HG02973 (cell line): ENCODE data around the gene MRPL24.
"Not testable (repeated sequence)": the region's sequence is repeated elsewhere in the genome, so short reads cannot be mapped to it uniquely, and the experiment has no call there.

Experiments
- ATAC-seq: cut with Tn5 transposase; IDR thresholded peaks from one replicate; pipeline ENCODE4 v1.9.1; 2021; ENCODE audit warnings: moderate library complexity; ENCODE audit not compliant: unreplicated experiment

Gene MRPL24

DNA sequence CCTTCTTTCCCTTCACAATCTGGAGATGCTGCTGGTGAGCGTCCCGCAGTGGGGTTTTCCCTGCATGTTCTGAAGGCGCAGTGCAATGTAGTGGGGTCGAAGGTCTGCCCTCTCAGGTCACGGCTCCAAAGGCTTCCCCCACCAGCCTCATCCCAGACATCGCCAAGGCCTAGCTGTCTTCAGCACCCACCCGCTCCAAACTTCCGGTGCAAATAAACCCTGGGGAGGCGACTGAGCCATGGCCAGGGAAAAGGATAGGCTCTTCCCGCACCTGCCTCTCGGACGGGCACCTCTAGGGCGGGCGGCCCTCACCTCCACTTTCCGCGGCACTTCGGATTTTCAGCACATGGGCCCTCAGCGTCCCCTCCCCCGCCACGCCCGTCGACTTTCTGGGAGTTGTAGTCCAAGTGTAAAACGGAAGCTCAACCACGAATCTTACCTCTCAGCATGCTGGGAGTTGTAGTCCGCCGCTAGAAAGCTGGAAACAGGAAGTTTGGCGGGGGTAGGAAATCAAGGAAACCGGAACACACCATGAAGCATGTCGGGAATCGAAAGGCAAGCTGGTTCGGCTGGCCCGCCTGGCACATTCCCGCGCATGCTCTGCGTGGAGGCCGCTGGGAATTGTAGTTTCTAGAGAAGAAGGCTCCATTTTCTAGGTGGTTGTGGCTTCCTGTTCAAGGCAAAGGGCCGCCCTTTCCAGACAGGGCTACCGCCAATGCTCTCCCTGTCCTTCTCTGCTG is at the start of gene MRPL24:
Gene MRPL24, minus strand, starts transcription at position 348 of the 740 bp plus-strand sequence. CDS start 2,384 bp downstream, outside the sequence.
- ATAC-seq = peak; percentile 65

DNA sequence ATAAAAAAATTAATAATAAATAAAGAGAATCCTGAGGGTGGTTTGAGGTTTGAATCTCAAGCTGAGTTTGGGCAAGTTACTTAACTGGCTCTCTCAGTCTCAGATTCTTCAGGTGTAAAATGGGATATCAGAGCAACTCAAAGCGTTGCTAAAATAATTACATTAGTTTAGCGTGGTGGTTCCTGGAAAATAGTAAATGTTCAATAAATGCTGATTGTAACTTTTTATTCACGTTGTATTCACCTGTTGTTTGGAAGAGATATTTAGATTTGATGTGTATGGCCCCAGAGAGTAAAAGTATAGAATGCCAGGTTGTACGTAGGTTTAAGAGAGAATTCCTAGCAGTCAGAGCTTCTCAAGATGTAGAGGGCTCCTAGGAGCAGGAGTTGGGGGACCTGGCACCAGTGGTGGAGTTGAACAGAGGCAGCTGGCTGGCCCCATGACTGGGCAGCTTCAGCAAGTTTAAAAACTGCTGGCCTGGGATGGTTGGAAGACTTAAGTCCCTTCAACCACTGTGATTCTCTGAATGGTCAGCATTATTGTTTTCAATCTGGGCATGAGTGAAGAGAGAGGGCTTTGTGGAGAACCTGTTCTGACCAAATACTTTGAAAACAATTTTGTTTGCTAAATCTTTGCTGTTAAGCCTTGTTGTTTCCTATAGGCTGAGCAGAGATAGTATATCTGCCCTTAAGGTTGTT is 48.9 kb upstream of the MRPL24 start:
- no peak for ATAC-seq

DNA sequence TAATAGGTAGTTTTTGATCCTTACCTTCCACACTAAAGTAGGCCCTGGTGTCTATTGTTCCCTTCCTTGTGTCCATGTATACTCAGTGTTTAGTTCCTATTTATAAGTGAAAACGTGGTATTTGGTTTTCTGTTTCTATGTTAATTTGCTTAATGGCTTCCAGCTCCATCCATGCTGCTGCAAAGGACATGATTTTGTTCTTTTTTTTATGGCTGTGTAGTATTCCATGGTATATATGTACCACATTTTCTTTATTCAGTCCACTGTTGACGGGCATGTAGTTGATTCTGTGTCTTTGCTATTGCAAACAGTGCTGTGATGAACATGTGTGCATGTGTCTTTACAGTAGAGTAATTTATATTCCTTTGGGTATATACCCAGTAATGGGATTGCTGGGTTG is 47.2 kb upstream of the MRPL24 start:
- ATAC-seq = no peak

DNA sequence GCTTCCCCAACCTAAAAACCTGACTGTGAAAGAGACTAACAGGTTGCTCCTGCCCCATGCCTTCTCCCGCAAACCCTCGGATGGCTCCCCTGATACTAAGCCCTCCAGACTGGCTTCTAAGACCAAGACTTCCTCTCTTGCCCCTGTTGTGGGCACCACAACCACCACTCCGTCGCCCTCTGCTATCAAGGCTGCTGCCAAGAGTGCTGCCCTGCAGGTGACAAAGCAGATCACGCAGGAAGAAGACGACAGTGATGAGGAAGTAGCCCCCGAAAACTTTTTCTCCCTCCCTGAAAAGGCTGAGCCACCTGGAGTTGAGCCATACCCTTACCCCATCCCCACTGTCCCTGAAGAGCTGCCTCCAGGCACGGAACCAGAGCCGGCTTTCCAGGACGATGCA is 45.8 kb upstream of the MRPL24 start:
- ATAC-seq = no peak

DNA sequence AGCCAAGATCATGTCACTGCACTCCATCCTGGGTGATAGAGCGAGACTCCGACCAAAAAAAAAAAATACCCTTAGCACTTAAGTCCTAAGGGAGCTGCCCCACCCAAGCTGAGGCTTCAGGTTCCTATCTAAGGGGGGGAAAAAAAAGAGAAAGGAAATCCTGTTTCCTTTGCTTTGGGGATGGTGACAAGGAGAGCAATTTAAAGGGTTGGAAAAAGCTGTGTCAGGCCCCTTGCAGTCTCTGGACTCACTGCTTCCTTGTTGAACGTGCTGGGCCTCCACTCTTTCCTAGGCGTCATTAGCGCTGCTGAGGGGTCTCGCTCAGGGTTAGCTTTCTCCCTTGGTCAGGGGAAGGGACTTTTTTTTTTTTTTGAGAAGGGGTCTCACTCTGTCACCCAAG is 44.6 kb upstream of the MRPL24 start:
- ATAC-seq = no peak

DNA sequence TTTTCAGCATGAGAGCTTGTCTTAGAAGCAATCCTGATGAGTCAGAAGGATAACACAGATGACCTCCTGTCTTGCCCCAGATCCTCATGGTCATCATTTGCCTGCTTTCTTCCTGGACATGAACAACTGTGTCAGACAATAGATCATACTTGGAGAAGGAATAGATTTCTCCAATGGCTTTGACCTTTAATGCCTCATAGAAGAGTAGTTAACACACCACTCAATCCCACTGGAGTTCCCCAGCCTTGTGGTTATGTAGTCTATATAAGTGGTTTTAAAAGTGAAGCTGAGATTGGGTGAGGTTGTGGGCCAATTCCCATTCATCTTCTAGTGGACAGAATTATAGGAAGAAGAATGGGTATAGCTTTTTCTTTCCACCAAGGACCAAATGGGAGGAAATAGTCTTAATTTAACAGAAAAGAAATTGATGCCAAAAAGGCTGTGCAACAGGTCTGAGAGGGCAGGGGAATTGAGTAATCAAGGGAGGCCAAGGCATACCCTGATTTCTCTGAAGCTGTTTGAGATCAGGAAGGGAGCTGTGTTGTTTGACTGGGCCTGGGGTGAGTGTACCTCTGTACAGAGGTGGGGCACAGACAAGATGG is 40.8 kb upstream of the MRPL24 start:
- no peak for ATAC-seq

DNA sequence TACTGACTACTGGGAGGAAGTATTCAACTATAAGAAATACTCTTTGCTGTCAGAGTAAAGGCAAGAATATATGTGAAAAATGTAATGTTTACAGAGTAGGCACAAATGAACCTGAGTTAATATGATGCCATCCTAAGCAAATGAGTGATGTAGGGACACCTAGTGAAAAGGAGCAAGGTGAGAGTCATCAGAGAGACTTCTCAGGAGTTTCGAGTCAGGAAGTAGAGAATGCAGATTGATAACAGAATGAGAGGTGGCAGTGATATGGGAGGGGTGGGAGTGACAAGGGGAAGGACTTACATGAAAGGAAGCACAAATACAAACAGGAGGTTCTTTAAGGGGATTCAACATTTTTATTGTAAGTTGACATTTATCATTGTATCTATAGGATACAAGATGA is 36.7 kb upstream of the MRPL24 start:
- ATAC-seq = no peak

DNA sequence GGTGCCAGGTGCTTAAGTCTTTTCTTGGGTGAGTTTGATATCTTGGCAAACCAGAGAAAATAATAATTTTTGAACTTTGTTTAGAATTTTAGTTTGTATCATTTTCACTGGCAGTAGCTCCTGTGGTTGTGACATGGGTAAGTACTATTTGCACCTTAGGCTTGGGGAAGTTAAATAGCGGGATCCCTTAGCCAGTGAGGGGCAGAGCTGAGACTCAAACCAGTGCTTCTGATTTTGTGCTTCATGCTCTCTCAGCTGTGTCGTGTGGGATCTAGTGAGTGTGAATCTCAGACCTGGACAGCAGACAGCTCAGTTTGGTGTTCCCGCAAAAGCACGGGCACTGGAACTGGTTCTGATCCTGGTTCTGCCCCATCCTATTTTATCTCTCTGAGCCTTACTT is 36.1 kb upstream of the MRPL24 start:
- ATAC-seq = no peak

DNA sequence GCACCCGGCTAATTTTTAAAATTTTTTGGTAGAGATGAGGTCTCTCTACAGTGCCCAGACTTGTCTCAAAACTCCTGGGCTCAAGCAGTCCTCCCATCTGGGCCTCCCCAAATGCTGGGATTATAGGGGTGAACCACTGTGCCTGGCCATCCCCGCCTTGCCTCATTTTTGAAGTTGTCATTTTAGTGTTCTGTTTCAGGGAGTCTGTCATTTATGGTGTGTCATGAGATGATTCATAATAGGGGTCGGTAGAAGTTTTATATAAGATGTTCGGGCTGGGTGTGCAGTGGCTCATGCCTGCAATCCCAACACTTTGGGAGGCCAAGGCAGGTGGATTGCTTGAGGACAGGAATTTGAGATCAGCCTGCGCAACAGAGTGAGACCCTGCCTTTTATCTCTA is 34.9 kb upstream of the MRPL24 start:
- no peak for ATAC-seq

DNA sequence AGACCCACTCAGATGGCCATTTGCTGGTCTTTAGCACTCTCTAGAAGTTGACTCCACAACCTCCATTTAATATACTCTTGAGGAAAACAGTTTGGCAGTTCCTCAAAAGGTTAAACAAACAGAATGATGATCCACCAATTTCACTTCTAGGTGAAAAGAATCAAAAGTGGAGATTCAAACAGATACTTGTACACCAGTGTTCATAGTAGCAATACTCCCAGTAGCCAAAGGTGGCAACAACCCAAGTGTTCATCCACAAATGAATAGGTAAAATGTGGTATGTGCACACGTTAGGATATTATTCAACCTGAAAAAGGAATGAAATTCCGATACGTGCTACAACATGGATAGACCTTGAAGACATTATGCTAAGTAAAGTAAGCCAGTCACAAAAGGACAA is 32.7 kb upstream of the MRPL24 start:
- no peak for ATAC-seq

DNA sequence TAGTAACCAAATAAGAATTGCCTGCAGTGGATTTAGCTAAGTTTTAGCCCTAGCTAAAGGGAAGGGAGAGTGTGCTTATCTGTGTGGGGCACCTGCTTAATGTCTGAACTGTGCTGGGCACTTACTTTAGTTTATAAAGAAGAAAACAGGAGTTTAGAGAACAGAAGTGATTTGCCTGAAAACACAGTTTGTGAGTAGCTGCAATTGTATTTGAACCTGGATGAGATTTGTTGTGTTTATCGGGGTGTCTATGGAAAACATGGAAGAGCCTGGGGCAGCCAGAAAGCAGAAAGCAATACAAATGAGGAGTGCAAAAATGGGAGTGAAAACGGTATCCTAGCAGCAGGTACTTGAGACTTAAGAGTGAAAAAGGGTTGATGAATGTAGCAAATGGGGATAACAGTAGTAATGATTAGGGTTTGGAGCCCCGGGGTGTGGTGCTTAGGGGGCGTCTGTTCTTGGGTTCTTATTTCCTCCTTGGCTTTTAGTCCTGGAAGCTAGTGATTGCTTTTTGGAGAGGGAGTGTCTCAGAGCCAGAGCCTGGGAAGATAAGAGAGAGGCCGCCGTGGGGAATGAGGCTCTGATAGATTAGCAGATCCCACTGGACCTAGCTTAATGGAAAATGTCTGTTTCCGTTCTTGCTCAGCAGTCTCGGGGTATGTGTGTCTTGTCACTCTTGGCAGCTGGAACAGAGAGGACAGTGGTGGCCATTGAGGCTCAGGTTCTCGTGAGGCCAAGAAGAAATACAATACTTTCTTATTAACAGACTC is 32.0 kb upstream of the MRPL24 start:
- no peak for ATAC-seq

DNA sequence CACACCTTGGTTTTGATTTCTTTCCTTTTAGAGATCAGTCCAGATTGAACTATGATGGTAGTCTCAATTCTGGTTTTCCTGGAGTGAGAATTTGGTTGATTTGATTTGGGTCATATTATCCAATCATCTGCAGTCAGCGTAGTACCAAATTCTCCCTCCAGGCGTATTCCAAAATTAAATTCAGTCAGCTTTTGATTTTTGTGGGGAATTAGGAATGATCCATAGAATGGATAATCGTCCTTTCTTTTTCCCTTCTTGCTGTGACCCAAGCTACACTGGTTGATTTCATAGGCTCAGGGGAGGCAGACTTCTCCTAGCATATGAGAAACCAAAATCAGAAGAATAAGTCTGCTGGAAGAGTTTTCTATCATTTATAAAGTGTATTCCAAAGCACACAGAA is 31.3 kb upstream of the MRPL24 start:
- ATAC-seq = no peak

DNA sequence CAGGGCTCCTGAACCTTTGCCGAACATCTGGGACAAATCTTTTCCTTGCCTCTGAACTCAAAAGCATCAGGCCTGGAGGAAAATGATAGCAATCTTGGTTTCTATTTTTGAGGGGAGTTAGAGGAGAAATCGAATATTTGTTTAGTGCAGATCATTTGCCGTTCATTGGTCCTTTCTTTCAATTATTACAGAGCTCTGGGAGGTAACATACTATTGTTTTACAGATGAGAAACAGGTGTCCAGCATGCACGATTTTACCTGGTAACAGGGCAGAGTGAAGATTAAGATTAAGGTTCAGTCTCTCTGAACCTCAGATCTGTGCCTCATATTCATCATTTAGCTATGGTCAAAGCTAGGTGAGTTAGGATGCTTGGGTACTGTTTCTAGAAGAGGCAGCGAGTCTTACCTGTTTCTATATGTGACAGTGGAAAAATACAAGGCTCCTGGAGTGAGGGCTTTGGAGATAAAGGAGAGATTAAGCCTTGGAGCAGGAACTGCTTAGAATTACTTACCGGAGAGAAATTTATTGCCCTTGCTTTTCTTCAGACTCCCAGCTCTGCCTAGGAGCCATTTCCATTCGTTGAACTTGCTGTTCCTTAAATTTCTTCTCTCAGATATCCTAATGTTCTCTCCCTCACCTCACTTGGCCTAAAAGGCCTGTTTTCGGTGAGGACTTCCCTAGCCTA is 27.9 kb upstream of the MRPL24 start:
- ATAC-seq = no peak

DNA sequence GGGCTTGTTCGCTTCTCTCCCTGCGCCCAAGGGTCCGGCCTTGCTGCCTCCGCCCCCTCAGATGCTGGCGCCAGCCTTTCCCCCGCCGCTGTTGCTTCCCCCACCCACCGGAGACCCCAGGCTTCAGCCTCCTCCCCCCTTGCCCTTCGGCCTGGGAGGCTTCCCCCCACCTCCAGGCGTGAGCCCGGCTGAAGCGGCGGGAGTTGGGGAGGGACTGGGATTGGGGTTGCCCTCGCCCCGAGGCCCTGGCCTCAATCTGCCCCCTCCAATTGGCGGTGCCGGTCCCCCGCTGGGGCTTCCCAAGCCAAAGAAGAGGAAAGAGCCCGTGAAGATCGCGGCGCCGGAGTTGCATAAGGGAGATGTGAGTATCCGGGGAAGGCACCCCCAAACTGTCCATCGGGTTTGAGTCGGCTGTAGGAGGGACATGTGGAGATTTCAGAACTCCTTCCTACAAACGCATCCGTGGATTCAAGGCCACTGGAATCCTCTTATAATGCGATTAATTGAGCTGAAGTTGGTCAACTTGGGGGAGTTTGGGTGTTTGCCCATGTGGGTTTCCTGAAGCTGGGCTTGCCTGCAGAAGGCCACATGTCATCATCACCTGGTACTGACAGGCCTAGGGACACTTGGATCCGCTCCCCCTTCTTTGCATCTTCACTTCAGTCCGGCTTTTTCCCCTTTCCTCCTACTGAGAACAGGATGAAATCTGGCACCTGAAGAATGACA is 27.2 kb upstream of the MRPL24 start:
- no peak for ATAC-seq

DNA sequence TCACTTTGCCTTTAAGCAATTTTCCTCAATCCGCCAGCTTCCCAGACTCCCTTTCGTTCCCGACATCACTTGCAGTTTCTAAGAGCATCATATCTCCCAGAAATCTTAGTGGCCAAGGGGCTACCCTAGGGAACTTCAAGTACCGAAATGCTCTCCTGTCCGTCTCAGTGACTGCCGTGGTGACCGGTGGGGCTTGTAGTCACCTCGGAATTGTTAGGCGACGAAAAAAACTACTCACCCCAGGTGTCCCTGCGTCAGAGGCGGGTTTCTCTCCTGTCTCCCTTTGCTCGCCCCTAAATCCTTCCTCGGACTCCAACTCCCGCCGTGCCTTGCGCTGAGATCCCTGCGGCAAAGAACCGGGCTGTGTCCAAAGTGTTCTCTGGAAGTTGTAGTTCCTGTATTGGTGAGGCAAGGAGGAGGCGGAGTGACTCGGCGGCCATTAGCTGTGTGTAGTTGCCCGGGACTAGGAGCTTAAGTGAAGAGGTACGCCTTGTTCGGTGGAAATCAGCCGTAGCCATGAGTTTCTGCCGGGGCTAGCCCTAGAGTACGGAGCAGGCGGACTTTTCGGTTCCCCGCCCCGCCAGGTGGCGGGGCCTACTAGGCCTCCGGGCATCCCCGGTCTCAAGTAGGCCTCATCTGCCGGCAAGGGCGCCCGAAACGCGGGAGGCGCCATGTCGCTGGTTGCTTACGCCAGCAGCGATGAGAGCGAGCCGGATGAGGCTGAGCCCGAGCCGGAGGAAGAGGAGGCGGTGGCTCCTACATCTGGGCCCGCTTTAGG is 26.4 kb upstream of the MRPL24 start, which contains the start of gene PRCC:
Gene PRCC, plus strand, starts transcription at position 435 of the 778 bp plus-strand sequence. Its CDS starts 237 bp downstream, at position 672.
- ATAC-seq = peak; percentile 89

DNA sequence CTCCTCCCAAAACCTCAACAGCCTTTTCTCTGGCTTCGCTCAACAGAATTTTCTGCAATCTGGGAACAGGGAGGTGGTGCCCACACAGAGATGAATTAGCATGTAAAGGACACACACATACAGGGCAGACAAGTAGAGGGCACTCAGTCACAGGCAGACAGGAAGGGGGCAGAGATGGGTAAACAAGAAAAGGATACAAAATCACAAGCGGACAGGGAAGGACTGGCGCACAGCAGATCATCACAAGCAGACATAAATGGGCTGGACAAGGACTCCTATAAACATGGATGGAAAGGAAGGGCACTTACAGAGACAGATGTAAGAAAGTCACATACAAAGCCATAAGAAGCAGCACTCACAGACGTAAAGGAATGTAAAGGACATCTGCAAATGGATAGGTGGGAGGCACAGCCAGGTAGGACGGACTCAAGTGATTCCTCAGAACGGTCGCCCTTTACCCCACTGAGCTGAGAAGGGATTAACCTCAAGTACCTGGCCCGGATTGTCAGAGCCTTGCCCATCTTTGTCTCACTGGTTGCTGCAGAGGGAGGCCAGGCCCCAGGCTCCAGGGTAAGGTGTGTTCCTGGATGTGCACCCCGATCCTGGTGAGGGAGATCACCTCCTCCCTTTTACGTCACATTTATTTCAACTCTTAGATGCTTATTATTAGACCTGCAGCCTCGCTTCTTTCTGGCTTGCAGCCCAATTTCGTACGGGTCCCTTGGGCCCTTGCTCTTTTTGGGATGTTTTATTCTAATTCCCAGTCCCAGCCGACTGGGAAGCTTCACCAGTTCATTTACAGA is 25.6 kb upstream of the MRPL24 start:
- ATAC-seq = peak; percentile 9

DNA sequence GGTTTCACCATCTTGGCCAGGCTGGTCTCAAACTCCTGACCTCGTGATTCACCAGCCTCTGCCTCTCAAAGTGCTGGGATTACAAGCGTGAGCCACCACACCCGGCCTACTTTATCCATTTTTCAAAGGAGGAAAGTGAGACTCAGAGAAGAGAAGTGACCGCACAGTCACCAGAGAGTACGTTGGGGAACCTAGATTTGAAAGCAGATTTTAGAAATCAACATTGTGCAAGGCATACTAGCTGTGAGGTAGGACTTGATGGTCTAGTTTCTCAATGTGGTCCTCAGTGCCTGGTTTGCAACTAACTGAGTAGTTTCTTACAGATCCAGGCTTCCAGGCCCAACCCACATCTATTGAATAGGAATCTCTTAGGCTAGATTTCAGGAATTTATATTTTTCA is 24.8 kb upstream of the MRPL24 start:
- no peak for ATAC-seq

DNA sequence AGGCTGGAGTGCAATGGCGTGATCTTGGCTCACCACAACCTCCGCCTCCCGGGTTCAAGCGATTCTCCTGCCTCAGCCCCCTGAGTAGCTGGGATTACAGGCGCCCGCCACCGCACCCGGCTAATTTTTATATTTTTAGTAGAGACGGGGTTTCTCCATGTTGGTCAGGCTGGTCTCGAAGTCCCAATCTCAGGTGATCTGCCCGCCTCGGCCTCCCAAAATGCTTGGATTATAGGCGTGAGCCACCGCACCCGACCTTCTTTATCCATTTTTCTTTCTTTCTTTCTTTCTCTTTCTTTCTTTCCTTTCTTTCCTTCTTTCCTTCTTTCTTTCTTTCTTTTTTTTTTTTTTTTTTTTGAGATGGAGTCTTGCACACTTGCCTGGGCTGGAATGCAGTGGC is 24.2 kb upstream of the MRPL24 start:
- not testable (repeated sequence) for ATAC-seq

DNA sequence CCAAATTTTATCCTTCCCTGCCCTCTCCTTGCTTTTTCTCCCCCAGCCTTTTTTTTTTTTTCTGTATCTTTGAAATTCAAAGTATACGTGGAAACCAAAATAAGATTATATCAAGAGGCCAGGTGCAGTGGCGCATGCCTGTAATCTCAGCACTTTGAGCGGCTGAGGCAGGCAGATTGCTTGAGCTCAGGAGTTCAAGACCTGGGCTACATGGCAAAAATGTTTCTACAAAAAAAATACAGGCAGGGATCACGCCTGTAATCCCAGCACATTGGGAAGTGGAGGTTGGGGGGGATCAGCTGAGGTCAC is 19.9 kb upstream of the MRPL24 start:
- no peak for ATAC-seq
